Neural cell (in vitro differentiated cells): ENCODE measurements around the gene CTSE.

Experiments
- CTCF ChIP-seq: fragments of 450-650 bp; IDR thresholded peaks from 2 replicates; pipeline ENCODE4 v1.5.1; 2014; ENCODE audit warnings: antibody characterized with exemption, mild to moderate bottlenecking, moderate library complexity; ENCODE audit not compliant: poor library complexity, severe bottlenecking
- EP300 ChIP-seq: fragments of 450-650 bp; conservative IDR thresholded peaks from 2 replicates; pipeline ENCODE4 v1.6.1; 2014; ENCODE audit warnings: antibody characterized with exemption, mild to moderate bottlenecking, moderate library complexity; ENCODE audit not compliant: poor library complexity, severe bottlenecking
- EZH2 ChIP-seq: fragments of 200-600, 300-800 bp; shearing (Covaris generic), sonication (generic); IDR thresholded peaks from 2 replicates; pipeline ENCODE4 v1.6.1; 2014; ENCODE audit warnings: antibody characterized with exemption, low read length, borderline replicate concordance, mild to moderate bottlenecking; ENCODE audit not compliant: insufficient read depth, poor library complexity, severe bottlenecking
- MXI1 ChIP-seq: fragments of 450-650 bp; conservative IDR thresholded peaks from 2 replicates; pipeline ENCODE4 v1.6.1; 2014; ENCODE audit warnings: antibody characterized with exemption, mild to moderate bottlenecking; ENCODE audit not compliant: poor library complexity, severe bottlenecking
- POLR2AphosphoS5 ChIP-seq: IDR thresholded peaks from 2 replicates; pipeline ENCODE4 v1.6.1; 2012
- RAD21 ChIP-seq: fragments of 450-650 bp; conservative IDR thresholded peaks from 2 replicates; pipeline ENCODE4 v1.6.1; 2014; ENCODE audit warnings: antibody characterized with exemption, mild to moderate bottlenecking, moderate library complexity
- REST ChIP-seq: IDR thresholded peaks from 2 replicates; pipeline ENCODE4 v1.6.1; 2012; ENCODE audit warnings: borderline replicate concordance
- SMC3 ChIP-seq: fragments of 450-650 bp; conservative IDR thresholded peaks from 2 replicates; pipeline ENCODE4 v1.6.1; 2014; ENCODE audit warnings: antibody characterized with exemption, mild to moderate bottlenecking, moderate library complexity; ENCODE audit not compliant: poor library complexity
- TAF1 ChIP-seq: IDR thresholded peaks from 2 replicates; pipeline ENCODE4 v1.6.1; 2012; ENCODE audit warnings: low read depth

- TF ChIP-seq CTCF = no peak
- no peak for TF ChIP-seq EP300
- TF ChIP-seq RAD21 = no peak
- no peak for TF ChIP-seq SMC3
- TF ChIP-seq TAF1 = no peak
- no peak for TF ChIP-seq EZH2
- no peak for TF ChIP-seq REST
- no peak for TF ChIP-seq MXI1
- TF ChIP-seq POLR2AphosphoS5 = no peak
Measured at GRCh38 chr1:206021626-206022365, 1.9 kb downstream of the CTSE start.
